Stimulated activated CD8-positive, alpha-beta memory T cell treated with anti-CD3 and anti-CD28 coated beads, Interleukin-12 subunit alpha, Interleukin-12 subunit beta, amount 100 ng/mL, for 4 hours (primary cell): ENCODE measurements around the gene CCNA1.

ENCODE experiments used
- DNase-seq: peaks from one replicate; pipeline ENCODE4 v3.0.0-alpha.2; 2020; ENCODE audit warnings: low read depth

Gene CCNA1

GRCh38 chr13:36454121-36454520 is 21.8 kb downstream of the CCNA1 start:
- no peak for DNase-seq

GRCh38 chr13:36454987-36455386 is 22.7 kb downstream of the CCNA1 start:
- DNase-seq: no peak

- DNase-seq: no peak
Observed at GRCh38 chr13:36456577-36456976, 24.3 kb downstream of the CCNA1 start.

- no peak for DNase-seq
Observed at GRCh38 chr13:36461506-36461905, 29.2 kb downstream of the CCNA1 start.

GRCh38 chr13:36475468-36475867 is 43.2 kb downstream of the CCNA1 start:
- DNase-seq: no peak

- DNase-seq: no peak
Observed at GRCh38 chr13:36476661-36477060, 44.4 kb downstream of the CCNA1 start.

- no peak for DNase-seq
Observed at GRCh38 chr13:36480726-36481427, 48.6 kb downstream of the CCNA1 start.

GRCh38 chr13:36490055-36490454 is 57.8 kb downstream of the CCNA1 start:
- no peak for DNase-seq
